NT2/D1 (cell line): ENCODE measurements around the gene TEKT3.

Experiments used
- SUZ12 ChIP-seq: IDR thresholded peaks from 2 replicates; pipeline ENCODE4 v1.6.1; 2011; ENCODE audit not compliant: insufficient read length, insufficient read depth; ENCODE audit errors: extremely low read depth
- YY1 ChIP-seq: IDR thresholded peaks from 2 replicates; pipeline ENCODE4 v1.6.1; 2011; ENCODE audit not compliant: insufficient read length, insufficient read depth
- ZNF274 ChIP-seq: IDR thresholded peaks from 2 replicates; pipeline ENCODE4 v1.6.1; 2011; ENCODE audit warnings: mild to moderate bottlenecking, low read depth, low read length

DNA sequence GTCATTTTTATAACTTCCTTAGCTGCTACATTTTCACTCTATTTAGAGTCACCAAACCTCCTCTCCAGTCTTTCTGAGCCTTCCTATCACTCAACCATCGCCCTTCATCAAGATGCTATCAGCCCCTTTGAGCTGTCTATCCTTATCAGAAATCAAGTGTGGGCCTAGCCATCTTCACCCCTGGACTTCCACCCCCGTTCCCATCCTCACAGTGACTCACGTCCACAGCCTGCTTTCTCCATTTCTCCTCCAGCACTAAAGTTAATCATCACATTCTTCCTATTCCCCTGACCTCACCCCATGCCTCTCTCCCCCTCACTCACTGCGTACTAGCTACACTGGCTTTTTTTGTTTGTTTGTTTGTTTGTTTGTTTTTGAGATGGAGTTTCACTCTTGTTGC is 2.4 kb upstream of the TEKT3 start:
- TF ChIP-seq ZNF274 = no peak
- no peak for TF ChIP-seq YY1
- TF ChIP-seq SUZ12 = no peak
